Measurements from ENCODE around the gene OR52N5. TPM values are rescaled to one million over a fixed set of nuclear protein-coding genes. Genes with fewer than 3 reads are reported as not detected.

The OR52N5 gene
- polyA plus RNA-seq, 1 experiment = not detected

GRCh38 chr11:5726351-5726750 lies 56.8 kb downstream of the OR52N5 start:
- CTCF ChIA-PET = no interaction called here
- H3K4me3 ChIP-seq (ENCODE audit: low read depth, low read length) = no peak overlapping the region
- H3K36me3 ChIP-seq (ENCODE audit: control insufficient read depth, insufficient read depth, low read length) = no peaks in the 10 kb centered on the region
- TF ChIP-seq CTCF (IDR thresholded peaks at IDR 0.05; ENCODE audit: insufficient read depth, low read depth, low read length) = no peak
- H3K27me3 ChIP-seq (ENCODE audit: control insufficient read depth, insufficient read depth, low read length) = no peaks in the 10 kb centered on the region
- DNase-seq (ENCODE audit: low read depth) = no peak
- POLR2A ChIA-PET = no interaction called here

Other genes with a start within 250 kb of the OR52N5 start
- gene OR52H1, start 234.8 kb downstream of the OR52N5 start, polyA plus RNA-seq (2011; rRNA removed) = not detected in 2 replicates
- not detected in 2 replicates for gene OR52B6, start 202.5 kb downstream of the OR52N5 start, polyA plus RNA-seq (2011; rRNA removed)
- gene TRIM6, start 186.7 kb downstream of the OR52N5 start, polyA plus RNA-seq (2011; rRNA removed) = 3.8 and 4.5 TPM in 2 replicates
- gene TRIM34, start 158.4 kb downstream of the OR52N5 start, polyA plus RNA-seq (2011; rRNA removed) = 6.6 and 11.0 TPM in 2 replicates
- gene TRIM5, start 98.3 kb downstream of the OR52N5 start, polyA plus RNA-seq (2011; rRNA removed) = 19.1 and 21.2 TPM in 2 replicates
- gene TRIM22, start 93.6 kb downstream of the OR52N5 start, polyA plus RNA-seq (2011; rRNA removed) = 58.2 and 74.9 TPM in 2 replicates
- gene OR56B1, start 46.9 kb downstream of the OR52N5 start, polyA plus RNA-seq (2011; rRNA removed) = not detected in 2 replicates
- 0.07 TPM in 1 of 2 replicates, not detected in the other for gene OR52N4, start 29.1 kb downstream of the OR52N5 start, polyA plus RNA-seq (2011; rRNA removed)
- not detected in 2 replicates for gene OR52N1, start 7.9 kb upstream of the OR52N5 start, polyA plus RNA-seq (2011; rRNA removed)
- gene OR52N2, start 25.6 kb upstream of the OR52N5 start, polyA plus RNA-seq (2011; rRNA removed) = not detected in 2 replicates
- gene OR52E6, start 58.5 kb upstream of the OR52N5 start, polyA plus RNA-seq (2011; rRNA removed) = not detected in 2 replicates
- gene OR52E8, start 74.3 kb upstream of the OR52N5 start, polyA plus RNA-seq (2011; rRNA removed) = not detected in 2 replicates
- gene OR52E4, start 97.3 kb upstream of the OR52N5 start, polyA plus RNA-seq (2011; rRNA removed) = not detected in 2 replicates
- not detected in 2 replicates for gene OR52E5, start 109.9 kb upstream of the OR52N5 start, polyA plus RNA-seq (2011; rRNA removed)
- gene OR56A3, start 158.9 kb upstream of the OR52N5 start, polyA plus RNA-seq (2011; rRNA removed) = not detected in 2 replicates
- gene OR56A5, start 185.1 kb upstream of the OR52N5 start, polyA plus RNA-seq (2011; rRNA removed) = not detected in 2 replicates
- not detected in 2 replicates for gene OR52L1, start 203.6 kb upstream of the OR52N5 start, polyA plus RNA-seq (2011; rRNA removed)
- gene OR56A4, start 223.6 kb upstream of the OR52N5 start, polyA plus RNA-seq (2011; rRNA removed) = not detected in 2 replicates
- not detected in 2 replicates for gene OR56A1, start 247.4 kb upstream of the OR52N5 start, polyA plus RNA-seq (2011; rRNA removed)